ENCODE measurements around the gene HS1BP3.
A peak's percentile ranks its signal among the peaks of the same experiment; 100 is the strongest.

The HS1BP3 gene, protein sequence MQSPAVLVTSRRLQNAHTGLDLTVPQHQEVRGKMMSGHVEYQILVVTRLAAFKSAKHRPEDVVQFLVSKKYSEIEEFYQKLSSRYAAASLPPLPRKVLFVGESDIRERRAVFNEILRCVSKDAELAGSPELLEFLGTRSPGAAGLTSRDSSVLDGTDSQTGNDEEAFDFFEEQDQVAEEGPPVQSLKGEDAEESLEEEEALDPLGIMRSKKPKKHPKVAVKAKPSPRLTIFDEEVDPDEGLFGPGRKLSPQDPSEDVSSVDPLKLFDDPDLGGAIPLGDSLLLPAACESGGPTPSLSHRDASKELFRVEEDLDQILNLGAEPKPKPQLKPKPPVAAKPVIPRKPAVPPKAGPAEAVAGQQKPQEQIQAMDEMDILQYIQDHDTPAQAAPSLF

DNA sequence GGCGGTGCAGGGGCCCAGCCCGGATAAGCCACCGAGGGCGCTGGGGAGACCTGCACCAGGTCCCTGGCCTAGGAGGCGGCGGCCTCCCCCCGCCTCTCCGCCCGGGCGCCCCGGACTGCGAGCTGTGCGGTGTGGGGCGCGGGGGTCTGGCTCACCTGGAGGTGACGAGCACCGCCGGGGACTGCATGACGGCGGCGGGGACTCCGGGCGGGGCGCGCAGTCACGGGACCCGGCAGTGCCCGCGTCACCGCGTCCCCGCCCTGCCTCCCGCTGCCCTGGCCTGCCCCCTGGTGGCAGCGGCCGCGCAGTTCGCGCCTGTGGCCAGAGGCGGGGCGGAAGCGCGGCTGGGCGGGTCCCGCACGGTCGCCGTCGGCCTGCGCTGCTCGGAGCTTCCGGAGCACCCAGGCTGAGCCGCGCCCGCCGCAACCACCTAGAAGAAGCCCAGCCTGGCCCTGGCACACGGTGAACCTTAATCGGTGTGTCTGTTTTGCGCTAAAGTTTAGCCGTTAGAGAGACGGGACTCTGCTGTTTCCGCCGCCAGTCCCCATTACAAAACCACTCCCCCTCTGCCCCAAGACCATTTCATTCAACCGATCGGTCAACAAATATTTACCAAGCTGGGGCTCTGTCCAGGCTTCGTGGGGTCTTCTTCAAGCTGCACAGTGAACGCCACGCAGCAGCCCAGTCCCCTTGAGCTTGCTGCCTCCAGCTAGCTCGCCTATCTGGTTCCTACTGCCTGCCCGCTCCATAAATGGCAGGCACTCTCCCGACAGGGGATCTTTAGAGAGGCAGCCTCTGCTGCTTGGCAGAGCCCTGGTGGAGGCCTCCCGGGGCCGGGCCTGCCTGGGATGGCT lies at the start of gene HS1BP3:
HS1BP3 (minus strand) TSS at position 222 of the 854 bp plus-strand sequence; CDS start at position 187, 35 bp downstream.
- DNase-seq (ENCODE audit: low read depth): peak; percentile 92
- TF ChIP-seq POLR2A (IDR thresholded peaks at IDR 0.05; ENCODE audit: extremely low read depth, insufficient read length) (peak; percentile 91), MYC (IDR thresholded peaks at IDR 0.05; ENCODE audit: low read depth, low read length) (0 out of 2 replicates have a peak, but pooled peaks have one; percentile 5)
- TF ChIP-seq, protein P1, sequence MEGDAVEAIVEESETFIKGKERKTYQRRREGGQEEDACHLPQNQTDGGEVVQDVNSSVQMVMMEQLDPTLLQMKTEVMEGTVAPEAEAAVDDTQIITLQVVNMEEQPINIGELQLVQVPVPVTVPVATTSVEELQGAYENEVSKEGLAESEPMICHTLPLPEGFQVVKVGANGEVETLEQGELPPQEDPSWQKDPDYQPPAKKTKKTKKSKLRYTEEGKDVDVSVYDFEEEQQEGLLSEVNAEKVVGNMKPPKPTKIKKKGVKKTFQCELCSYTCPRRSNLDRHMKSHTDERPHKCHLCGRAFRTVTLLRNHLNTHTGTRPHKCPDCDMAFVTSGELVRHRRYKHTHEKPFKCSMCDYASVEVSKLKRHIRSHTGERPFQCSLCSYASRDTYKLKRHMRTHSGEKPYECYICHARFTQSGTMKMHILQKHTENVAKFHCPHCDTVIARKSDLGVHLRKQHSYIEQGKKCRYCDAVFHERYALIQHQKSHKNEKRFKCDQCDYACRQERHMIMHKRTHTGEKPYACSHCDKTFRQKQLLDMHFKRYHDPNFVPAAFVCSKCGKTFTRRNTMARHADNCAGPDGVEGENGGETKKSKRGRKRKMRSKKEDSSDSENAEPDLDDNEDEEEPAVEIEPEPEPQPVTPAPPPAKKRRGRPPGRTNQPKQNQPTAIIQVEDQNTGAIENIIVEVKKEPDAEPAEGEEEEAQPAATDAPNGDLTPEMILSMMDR (IDR thresholded peaks at IDR 0.05; ENCODE audit: low read depth, low read length): peak; percentile 50
- TF ChIP-seq, protein P2, sequence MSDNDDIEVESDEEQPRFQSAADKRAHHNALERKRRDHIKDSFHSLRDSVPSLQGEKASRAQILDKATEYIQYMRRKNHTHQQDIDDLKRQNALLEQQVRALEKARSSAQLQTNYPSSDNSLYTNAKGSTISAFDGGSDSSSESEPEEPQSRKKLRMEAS (IDR thresholded peaks at IDR 0.05; ENCODE audit: low read depth, low read length): peak; percentile 53
- peak within 1 kb of the TSS; percentile 71 for H3K4me3 ChIP-seq (ENCODE audit: low read depth, low read length)

DNA sequence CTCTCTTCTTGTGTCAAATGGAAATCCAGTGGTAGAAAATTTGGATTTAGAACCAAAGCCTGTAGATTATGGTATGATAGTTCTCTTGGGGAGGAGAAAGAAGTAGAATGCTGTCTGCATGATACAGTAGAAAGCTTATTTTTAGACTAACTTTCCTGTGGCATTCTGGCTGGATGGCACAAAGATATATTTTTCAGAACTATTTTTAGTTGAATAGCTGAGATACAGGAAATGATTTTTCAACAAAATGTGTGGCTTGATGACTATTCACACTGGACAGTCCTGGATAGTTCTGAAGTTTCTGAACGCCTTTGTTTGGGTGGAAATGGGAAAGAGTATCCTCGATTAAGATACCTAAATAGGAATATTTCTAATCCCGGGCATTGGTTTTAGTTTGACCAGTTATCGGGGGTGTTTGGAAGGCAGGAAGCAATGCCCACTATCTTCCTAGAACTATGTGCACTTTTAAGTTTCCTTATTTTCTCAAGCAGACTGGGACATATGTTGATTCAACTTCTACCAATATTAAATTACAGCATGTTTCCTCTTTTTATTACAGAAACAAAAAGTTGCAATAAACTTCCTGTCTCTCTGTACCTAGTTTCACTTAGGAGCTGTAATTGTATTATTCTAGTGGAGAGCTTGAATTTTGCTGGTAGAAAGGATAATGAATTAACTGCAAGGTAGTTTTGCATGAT lies 48.2 kb upstream of the HS1BP3 start:
- no peak overlapping the region for H3K4me3 ChIP-seq (ENCODE audit: low read depth, low read length)
- TF ChIP-seq MYC (IDR thresholded peaks at IDR 0.05; ENCODE audit: low read depth, low read length): no peak
- no peak for DNase-seq (ENCODE audit: low read depth)

DNA sequence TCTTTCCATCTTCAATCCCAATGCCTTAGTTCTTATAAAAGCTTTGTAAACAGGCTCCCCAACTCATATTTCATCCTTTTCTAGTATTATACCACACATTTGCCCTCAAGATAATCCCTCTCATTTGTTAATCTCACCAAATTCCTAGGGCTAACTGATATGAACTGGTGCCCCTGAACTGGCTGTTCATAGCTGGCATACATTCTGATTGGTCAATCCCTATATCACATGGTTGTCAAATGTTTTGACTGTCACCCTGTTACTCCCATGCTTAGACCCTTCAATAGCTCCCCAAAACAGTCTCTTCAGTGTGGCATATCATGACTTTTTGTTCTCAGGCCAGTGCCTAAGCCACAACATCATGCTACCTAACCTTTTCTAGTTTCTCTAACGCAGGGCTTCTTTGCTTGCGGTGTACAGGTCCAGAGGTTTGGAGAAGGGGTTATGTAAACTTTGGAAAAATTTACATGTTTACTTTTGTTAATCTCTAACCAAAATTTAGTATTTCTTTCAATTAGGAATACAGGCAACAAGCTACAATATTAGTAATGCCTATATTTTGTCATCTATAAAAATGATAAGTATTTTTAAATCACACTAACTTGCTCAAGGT lies 46.5 kb upstream of the HS1BP3 start:
- no peak for DNase-seq (ENCODE audit: low read depth)
- TF ChIP-seq, protein P2 (IDR thresholded peaks at IDR 0.05; ENCODE audit: low read depth, low read length): no peak
- TF ChIP-seq, protein P1 (IDR thresholded peaks at IDR 0.05; ENCODE audit: low read depth, low read length): no peak
- TF ChIP-seq POLR2A (IDR thresholded peaks at IDR 0.05; ENCODE audit: extremely low read depth, insufficient read length): no peak
- no peak for TF ChIP-seq MYC (IDR thresholded peaks at IDR 0.05; ENCODE audit: low read depth, low read length)
- H3K4me3 ChIP-seq (ENCODE audit: low read depth, low read length): no peak overlapping the region

DNA sequence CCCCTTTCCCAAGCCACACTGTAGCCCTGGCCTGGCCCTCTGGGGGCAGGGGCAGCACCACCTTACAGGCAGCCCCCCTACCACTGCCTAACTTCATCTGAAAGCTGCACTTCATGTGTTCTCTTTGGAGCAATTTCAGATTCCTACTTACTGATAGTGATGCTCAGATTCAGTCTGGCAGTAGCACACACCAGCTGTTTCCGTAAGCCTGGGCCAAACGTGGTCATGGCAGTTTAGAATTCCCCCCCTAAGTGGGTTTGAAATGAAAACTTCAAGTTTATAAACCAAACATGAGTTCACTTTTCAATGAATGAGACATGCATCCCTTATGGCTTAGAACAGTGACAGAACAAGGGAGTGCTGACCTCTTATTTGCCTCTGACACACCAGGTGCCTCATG lies 45.5 kb upstream of the HS1BP3 start:
- no peak overlapping the region for H3K4me3 ChIP-seq (ENCODE audit: low read depth, low read length)
- no peak for TF ChIP-seq MYC (IDR thresholded peaks at IDR 0.05; ENCODE audit: low read depth, low read length)
- TF ChIP-seq, protein P1 (IDR thresholded peaks at IDR 0.05; ENCODE audit: low read depth, low read length): no peak
- TF ChIP-seq, protein P2 (IDR thresholded peaks at IDR 0.05; ENCODE audit: low read depth, low read length): no peak
- TF ChIP-seq POLR2A (IDR thresholded peaks at IDR 0.05; ENCODE audit: extremely low read depth, insufficient read length): no peak

DNA sequence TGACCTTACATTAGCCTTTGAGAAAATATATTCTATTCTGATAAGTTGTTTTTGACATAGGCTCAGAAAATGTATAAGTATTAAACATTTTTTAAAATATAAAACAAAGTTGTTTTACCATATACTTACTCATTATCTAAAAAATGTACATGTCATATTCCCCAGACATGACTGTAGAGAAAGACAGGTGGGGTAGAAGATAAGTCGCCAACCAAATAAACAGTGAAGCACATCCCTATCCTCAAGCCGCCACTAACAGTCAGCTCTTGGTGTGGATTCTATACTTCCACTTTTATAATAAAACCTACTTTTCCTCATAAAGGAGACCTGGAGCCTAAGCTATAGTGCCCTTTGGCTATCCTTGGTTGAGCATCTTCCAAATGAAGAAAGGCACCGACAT lies 42.4 kb upstream of the HS1BP3 start:
- TF ChIP-seq, protein P1 (IDR thresholded peaks at IDR 0.05; ENCODE audit: low read depth, low read length): no peak
- TF ChIP-seq POLR2A (IDR thresholded peaks at IDR 0.05; ENCODE audit: extremely low read depth, insufficient read length) (no peak), MYC (IDR thresholded peaks at IDR 0.05; ENCODE audit: low read depth, low read length) (no peak)
- TF ChIP-seq, protein P2 (IDR thresholded peaks at IDR 0.05; ENCODE audit: low read depth, low read length): no peak
- no peak overlapping the region for H3K4me3 ChIP-seq (ENCODE audit: low read depth, low read length)
- no peak for DNase-seq (ENCODE audit: low read depth)

More for the DNA sequence above, 45.5 kb upstream of the HS1BP3 start:
- DNase-seq (ENCODE audit: low read depth): no peak

Data from NB4 (cell line).